Inferior parietal cortex (tissue), 1 donor: ENCODE data around the gene PODXL2.
"Not testable (repeated sequence)": the region's sequence is repeated elsewhere in the genome, so short reads cannot be mapped to it uniquely, and the experiment has no call there.

Source experiments
- DNase-seq: peaks from one replicate; pipeline ENCODE4 v3.0.0-alpha.2; 2016; ENCODE audit errors: extremely low spot score

Gene PODXL2

GRCh38 chr3:127604546-127605165, 24.3 kb upstream of the PODXL2 start:
- DNase-seq: no peak

DNA sequence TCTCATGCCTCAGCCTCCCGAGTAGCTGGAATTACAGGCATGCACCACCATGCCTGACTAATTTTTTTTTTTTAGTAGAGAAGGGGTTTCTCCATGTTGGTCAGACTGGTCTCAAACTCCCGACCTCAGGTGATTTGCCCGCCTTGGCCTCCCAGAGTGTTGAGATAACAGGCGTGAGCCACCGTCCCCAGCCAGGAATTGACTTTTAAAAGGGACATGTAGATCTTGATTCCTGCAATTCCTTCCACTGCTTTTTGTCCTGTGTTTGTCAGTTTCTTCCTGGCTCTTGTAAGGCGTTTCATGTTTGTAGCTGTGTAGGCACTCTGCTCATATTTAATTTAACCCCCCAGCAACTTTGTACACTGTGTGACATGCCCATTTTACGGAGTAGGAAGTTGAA, 23.4 kb upstream of the PODXL2 start:
- DNase-seq: not testable (repeated sequence)

GRCh38 chr3:127606086-127606805, 22.7 kb upstream of the PODXL2 start:
- DNase-seq: no peak

GRCh38 chr3:127606981-127607595, 21.9 kb upstream of the PODXL2 start:
- DNase-seq: no peak

DNA sequence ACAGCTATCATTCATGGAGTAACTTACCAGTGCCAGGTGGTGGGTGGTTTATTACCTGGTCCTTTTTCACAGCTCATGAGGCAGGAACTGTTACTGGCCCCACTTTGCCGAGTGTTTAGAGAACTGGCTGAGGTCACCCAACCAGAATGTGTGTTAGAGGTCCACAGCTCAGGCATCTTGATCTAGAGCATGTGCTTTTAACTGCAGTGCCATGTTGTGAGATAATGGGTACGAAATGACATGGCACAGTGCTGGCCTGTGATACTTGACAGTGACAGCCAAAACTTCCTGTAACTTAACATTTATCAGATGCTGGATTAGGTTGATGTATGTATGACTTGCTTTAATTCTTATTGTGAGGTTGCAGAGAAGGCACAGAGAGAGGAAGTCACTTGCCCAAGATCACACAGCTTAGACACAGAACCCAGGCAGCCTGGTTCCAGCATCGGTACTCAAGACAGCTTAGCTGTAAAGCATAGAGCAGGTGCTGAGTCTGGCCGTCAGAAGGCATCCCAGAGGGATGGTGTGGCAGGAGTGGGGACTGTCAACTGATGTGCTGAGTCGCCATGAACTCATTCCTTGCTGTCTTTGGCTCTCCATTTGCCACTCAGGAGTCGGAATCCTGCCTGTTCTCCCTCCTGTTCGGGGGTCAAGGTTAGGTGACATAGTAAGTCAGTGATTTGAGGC, 21.2 kb upstream of the PODXL2 start:
- DNase-seq: no peak

DNA sequence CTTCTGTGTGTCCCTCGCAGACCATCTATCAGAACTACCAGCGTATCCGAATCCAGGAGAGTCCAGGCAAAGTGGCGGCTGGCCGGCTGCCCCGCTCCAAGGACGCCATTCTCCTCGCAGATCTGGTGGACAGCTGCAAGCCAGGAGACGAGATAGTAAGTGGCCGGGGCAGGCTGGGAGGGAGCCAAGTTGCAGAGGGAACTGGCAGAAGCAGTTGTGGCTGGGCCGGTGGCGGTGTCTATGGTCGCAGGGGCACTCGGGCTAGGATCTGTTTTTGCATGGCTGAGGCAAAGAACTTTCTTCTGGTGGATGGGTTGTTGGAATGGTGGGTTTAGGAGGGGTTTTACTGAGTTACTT, 20.6 kb upstream of the PODXL2 start:
- DNase-seq: no peak

DNA sequence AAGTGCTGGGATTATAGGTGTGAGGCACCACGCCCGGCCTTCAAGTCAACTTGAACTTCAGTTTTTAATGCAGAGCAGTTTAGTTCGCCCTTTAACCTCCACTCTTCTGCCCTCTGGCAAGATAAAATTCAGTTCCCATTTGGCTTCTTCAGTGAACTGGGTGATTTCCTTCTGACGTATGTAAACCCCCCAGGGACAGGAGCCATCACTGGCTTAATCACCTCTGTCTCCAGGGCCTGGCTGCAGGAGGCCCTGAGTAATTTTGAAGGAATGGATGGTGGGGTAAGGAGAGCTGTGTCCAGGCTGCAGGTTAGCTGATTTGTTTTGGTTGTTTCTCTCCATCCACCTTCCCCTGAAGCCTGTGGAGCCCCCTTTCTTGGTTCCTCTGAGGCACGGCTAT, 18.9 kb upstream of the PODXL2 start:
- DNase-seq: no peak

- no peak for DNase-seq
Observed at GRCh38 chr3:127611251-127611650, 17.7 kb upstream of the PODXL2 start.

DNA sequence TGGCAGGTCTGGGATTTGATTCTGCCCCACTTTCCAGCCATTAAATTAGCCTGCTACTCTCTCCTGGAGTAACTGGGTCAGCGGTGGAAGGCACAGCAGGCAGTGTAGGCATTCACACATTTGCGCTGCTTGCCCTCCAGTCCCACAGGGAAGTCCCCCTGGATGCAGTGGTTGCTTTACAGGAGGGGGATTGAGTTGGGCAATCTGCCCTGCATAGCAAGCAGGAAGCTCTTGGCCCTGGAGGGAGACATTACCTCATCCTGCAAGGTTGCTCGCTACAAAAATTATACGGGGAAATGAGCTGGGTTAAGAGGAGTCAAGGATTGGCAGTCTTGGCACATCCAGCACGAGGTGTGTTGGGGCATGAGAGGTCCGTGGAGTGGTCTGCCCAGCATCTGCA, 16.0 kb upstream of the PODXL2 start:
- DNase-seq: no peak

DNA sequence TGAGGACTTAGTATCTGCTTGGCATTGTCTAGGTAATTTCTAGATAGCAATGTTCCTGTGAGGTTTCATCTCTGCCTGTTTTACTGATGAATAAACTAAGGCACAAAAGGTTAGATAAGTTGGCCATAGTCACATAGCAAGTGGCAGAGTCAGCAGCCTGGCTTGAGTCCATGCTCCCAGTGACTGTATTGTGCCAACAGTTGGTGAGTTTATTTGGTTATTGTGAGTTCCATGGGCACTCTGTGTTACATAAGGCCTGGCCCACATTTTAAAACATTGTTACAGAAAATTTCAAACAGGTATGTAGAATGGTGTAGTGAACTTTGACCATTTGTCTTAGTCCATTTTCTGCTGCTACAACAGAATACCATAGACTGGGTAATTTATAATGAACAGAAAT, 15.6 kb upstream of the PODXL2 start:
- DNase-seq: no peak

DNA sequence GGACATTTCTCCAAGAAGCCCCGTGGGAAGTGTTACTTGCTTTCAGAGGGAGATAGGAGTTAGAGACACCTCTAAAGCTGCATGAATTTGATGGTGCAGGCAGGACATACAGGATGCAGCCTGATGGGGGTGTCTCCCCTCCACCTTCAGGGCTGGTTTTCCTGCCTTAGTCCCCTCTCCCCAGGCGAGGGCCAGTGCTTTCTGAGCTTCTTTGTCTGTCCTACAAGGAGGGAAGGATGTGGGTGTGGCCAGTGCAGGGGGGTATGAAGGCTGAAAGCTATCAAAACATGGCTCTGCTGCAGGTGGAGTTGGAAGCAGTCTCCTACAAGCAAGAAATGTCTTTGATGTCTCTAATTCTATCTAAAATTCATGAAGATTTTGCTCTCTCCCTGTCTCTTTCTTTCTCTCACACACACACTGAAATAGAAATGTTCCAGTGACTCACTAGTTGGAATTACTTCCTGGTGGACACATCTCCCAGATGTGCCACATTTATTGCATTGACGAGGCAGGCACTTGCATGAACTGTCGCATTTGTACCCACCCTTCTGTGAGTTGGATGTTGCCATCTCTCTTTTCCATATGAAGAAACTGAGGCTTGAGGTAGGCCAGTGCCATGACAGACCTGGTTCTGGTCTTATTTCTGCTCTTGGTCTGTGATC, 13.9 kb upstream of the PODXL2 start:
- no peak for DNase-seq

- DNase-seq: no peak
Observed at GRCh38 chr3:127615631-127616305, 13.2 kb upstream of the PODXL2 start.

GRCh38 chr3:127616836-127617605, 12.0 kb upstream of the PODXL2 start:
- DNase-seq: no peak

DNA sequence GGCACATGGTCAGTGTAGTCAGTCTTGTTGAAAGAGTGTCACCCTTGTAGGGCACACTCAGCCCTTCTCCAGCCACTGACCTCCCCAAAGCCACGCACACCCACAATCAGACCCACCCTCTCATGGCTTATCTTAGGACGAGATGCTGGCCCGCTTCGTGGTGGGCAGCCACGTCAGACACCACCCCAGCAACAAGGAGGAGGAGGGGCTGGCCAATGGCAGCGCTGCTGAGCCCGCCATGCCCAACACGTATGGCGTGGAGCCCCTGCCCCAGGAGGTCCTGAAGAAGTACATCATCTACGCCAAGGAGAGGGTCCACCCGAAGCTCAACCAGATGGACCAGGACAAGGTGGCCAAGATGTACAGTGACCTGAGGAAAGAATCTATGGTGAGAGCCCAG, 10.1 kb upstream of the PODXL2 start:
- DNase-seq: no peak

DNA sequence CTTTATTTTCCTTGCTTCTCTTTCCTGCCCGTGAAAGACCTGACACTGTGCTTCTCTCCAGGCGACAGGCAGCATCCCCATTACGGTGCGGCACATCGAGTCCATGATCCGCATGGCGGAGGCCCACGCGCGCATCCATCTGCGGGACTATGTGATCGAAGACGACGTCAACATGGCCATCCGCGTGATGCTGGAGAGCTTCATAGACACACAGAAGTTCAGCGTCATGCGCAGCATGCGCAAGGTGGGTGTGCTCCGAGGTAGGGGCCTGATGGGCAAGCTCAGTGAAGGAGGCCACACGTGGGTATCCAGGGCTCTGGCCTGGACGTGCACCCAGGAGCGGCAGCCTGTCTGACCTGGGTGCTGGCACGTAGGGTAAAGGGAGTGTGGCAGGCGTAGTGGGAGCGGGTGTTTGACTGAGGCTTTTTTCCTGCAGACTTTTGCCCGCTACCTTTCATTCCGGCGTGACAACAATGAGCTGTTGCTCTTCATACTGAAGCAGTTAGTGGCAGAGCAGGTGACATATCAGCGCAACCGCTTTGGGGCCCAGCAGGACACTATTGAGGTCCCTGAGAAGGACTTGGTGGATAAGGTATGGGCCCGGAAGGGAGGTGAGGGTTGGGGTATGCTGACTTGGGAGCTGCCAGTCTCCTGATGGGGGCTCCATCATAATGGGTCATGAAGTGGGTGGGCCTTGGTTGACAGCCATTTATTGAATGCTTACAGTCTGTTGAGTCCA, 8.2 kb upstream of the PODXL2 start:
- no peak for DNase-seq

GRCh38 chr3:127622031-127622430, 7.0 kb upstream of the PODXL2 start:
- no peak for DNase-seq

DNA sequence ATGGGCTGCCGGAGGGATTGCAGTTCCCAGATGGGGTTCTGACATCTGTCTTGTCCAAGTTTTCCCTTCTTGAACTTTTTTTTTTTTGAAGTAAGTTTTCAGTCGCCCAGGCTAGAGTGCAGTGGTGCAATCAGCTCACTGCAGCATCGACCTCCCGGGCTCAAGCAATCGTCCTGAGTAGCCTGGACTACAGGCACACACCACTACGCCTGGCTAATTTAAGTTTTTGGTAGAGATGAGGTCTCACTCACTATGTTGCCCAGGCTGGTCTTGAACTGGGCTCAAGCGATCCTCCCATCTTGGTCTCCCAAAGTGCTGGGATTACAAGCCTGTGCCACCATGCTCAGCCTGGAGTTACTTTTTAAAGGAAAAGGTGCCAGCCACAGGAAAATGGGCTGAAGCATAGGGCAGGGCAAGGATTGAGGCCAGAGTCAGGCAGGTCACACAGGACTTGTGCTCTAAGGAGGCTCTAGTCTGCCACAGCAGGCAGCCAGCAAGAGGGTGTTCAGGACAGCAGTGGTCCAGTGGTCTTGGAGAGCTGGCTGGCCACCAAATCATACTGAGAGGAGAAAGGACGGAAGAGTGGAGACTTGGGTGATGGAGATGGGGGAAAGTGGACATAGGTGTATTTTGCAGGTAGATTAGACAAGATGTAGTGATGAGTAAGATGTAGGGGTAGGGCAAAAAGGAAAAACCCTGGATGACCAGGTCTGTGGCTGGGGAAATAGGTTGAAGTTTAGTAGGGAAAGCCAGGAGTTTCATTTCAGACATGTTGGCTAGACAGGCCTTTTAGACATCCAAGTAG, 6.0 kb upstream of the PODXL2 start:
- DNase-seq: no peak

- no peak for DNase-seq
Observed at GRCh38 chr3:127624063-127624462, 4.9 kb upstream of the PODXL2 start.

- no peak for DNase-seq
Observed at GRCh38 chr3:127625821-127626220, 3.2 kb upstream of the PODXL2 start.
